NCI-H1436 (cell line): ENCODE results near the gene PRM3.

Experiments used
- DNase-seq: peaks from one replicate; lab custom pipeline; 2025; lab: John Stamatoyannopoulos, UW

Gene PRM3

DNA sequence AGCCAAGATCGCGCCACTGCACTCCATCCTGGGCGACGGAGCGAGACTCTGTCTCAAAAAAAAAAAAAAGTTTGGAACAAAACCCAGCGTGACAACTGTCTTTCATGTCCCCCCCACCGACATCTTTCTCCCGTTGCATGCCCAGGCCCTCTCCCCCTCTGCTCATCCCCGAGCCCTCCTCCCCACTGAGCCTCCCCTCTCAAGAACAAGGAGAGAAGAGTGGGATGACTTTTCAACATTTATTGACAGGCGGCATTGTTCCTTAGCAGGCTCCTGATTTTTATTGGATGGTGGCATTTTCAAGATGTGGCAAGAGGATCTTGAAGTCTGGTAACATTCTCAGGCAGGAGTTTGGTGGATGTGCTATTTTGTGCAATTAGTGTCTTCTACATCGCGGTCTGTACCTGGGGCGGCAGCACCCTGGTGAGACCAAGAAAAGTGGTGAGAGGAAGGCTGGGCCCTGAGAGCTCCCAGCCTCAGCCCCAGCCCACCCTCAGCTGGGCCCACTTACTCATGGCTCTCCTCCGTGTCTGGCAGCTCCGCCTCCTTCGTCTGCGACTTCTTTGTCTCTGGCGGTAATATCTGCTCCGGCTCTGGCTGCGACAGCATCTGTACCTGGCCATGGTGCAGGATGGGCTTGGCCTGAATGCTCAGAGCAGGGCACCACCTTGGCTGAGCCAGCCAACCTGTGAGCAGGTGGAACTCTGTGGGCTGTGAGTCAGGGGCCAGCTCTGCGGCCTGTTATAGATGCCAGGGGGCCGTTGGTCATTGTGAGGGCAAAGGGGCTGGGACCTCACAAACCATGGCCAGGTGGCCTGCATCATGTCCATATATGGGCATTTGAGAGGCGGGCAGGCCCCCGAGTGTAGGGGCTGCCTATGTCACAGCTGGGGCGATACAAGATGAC lies 7.4 kb upstream of the PRM3 start, which contains the start of gene PRM1:
TSS of gene PRM1 (minus strand) at position 715 of the 907 bp plus-strand sequence. CDS start at position 623, 92 bp downstream.
- no peak for DNase-seq

- no peak for DNase-seq
Measured at GRCh38 chr16:11278681-11279628, 5.5 kb upstream of the PRM3 start.

DNA sequence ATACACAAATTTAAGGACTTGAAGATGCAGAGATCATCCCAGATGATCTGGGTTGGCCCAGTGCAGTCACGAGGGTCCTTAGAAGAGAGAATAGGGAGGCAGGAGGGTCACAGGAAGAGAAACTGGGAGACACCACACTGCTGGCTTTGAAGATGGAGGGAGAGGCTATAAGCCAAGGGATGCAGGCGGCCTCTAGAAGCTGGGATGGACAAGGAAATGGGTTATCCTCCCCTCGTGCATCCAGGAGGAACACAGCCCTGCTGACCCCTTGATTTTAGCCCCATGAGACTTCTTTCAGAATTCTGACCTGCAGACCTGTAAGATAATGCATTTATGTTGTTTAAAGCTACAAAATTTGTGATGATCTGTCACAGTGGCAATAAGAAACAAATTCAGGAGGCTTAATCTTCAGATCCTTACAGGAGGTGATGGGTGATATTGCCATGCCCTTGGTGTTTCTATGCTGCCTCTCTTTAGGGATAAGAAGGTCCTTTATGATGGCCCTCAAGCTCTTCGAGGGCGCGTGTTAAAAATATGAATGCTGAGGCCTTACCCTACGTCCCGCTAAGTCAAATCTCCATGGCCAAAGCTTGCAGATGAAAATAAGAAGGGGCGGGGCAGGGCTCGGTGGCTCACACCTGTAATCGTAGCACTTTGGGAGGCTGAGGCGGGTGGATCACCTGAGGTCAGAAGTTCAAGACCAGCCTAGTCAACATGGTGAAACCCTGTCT lies 4.3 kb upstream of the PRM3 start:
- DNase-seq = no peak

GRCh38 chr16:11276896-11277593 lies 3.6 kb upstream of the PRM3 start:
- no peak for DNase-seq

DNA sequence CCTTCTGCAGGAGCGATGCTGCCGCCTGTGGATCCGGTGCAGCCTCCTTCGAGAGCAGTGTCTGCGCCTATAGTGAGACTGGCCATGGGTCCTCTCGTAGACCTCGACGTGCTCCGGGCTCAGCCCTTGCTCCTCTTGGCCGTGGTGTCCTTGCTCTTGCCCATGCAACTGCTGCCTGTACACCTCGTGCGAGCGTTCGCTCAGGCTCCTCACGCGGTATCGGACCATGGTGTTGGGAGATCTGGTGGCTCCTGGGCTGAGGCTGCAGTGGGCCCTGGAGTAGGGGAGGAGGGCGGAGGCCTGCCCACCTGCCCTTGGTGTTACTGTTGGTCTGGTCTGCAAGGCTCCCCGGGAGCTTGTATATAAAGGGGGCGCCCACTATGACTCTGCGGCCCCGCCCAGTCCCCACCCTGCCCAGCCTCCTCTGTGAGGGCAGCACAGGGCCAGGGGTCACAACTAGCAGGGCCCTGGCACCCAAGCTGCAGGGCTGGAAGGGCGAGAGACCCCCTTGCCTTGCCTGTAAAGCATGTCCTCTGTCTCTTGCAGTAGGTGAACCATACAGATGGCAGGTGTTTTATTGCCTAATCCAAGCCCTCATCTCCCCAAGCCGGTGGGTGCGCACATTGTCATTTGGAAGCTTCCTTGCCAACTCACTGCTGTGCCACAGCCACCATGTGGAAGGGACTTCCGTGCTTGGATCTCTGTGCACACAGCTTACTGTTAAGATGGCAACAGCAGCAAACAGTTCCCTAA lies 2.9 kb upstream of the PRM3 start, which contains the start of gene PRM2:
TSS of gene PRM2 (minus strand) at position 338 of the 753 bp plus-strand sequence. CDS start at position 228, 110 bp downstream.
- DNase-seq = no peak

DNA sequence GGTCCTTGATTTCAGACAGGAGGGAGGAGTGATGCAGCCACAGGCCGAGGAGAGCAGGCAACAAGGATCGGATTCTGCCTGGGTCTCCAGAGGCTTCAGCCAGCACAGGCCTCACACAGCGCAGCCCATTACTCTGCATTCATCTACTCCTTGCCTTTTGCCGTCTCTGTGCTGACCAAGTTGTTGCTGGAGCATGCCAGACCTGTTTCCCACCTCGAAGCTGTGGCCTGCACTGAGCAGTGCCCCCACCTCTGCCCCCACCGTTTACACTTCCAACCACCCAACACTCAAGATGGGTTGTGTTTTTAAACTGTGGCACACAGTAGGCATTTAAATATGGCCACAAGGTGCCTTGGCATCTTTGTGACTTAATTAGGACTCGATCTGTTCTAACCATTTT lies 1.5 kb upstream of the PRM3 start:
- no peak for DNase-seq

- DNase-seq = no peak
Measured at GRCh38 chr16:11273721-11274324, 394 bp upstream of the PRM3 start.

DNA sequence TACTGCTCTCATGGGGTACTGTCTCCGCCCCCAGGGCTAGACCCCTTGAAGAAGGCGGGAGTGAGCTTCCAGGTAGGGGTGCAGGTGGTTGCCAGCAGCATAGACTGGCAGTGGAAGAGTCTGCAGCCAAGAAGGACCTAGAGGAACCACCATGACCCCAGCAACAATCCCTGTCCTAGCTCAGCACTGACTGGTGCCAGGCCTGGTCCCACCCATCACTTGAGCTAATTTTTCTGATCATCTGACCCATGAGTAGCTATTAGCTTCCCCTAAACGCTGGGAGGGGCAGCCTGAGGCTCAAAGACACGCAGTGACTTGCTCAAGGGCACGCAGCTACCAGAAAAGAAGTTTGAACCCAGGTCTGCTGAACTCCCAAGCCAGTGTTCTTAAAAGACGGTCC lies 945 bp downstream of the PRM3 start:
- no peak for DNase-seq

GRCh38 chr16:11271610-11272009 lies 1.8 kb downstream of the PRM3 start:
- DNase-seq = no peak

DNA sequence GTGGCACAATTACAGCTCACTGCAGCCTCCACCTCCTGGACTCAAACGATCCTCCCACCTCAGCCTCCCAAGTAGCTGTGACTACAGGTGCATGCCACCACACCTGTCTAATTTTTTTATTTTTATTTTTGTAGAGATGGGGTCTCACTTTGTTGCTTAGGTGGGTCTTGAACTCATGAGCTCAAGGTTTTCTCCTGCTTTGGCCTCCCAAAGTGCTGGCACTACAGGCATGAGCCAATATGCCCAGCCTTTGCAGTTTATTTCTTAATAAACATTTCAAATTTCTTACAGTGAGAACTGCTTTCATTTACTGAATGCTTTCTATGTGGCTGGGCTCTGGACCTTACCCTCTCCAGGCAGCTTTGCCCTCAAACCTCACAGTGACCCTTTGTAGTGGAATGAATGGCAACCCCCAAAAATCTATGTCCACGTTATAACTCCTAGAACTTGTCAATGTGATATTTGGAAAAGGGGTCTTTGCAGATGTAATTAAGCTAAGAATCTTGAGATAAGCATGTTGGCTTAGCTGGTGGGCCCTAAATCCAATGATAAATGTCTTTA lies 2.7 kb downstream of the PRM3 start:
- no peak for DNase-seq

DNA sequence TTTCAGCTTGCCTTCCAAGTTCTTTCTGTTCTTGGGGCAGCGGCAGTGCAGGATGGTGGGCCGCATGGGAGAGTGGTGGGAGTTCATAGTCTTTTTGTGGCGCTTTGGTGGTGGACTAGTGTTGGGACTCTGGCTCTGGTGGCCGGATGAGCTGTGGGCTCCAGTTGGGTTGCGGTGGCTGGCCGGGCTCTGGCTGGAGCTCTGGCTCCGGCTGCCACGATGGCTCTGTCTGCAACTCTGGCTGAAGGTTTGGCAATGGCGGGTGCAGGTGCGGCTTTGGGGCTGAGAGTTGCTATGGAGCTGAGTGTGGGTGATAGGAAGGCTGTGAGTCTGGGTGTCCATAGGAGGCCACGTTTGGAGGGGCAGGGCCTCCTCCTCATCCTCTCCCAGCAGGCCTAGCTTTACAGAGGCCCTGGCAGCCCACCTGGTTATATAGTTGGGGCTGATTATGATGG lies 4.5 kb downstream of the PRM3 start, which contains the start of gene TNP2:
TSS of gene TNP2 (minus strand) at position 405 of the 455 bp plus-strand sequence. CDS start at position 342, 63 bp downstream.
- no peak for DNase-seq

- DNase-seq = no peak
Measured at GRCh38 chr16:11265124-11265523, 8.3 kb downstream of the PRM3 start.

GRCh38 chr16:11264155-11264832 lies 9.1 kb downstream of the PRM3 start:
- DNase-seq = no peak

GRCh38 chr16:11263737-11264136 lies 9.7 kb downstream of the PRM3 start:
- no peak for DNase-seq

DNA sequence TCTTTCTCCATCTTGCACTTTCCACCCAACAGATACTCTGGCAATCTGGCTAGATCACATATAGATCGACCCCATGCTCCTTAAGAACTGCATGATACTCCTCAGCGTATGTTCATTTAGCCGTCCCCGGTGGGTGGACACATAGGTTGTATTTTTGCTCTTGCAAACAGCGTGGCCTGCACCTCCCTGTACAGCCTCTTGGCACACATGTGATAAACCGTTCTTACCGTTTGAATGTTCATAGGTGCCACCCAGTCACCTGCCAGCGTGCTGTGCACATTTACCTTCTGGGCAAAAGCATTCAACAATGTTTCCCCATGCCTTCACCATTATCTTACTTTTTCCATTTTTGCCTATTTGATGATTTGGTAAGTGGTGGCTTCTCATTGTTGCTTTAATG lies 10.5 kb downstream of the PRM3 start:
- DNase-seq = no peak

DNA sequence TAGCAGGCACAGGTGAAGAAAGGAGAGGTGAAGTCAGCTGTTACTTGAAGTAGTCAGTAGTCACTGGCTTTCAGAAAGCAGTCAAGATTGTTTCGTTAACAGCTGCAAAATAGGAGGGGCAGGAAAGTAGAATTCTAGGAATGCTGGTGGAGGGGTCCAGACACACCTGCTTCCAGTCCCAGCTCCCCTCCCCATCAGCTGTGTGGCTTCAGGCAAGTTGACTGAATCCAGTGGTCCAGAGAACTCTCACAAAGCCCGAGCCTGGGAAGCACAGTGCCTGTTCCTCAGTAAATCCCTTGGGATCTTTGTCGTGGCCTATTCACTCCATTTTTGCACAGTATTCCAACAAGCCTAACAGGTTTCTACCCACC lies 12.8 kb downstream of the PRM3 start:
- no peak for DNase-seq

GRCh38 chr16:11259655-11260595 lies 13.5 kb downstream of the PRM3 start:
- DNase-seq = no peak
